Heart right ventricle (tissue), 16 donors: ENCODE data around the gene RBM5. TPM values are rescaled to one million over a fixed set of nuclear protein-coding genes. Genes with fewer than 3 reads are reported as not detected.

Experiments
- ATAC-seq, 8 donors: fragments of 200-7000 bp; cut with Tn5 transposase; one replicate each; pipeline ENCODE4 v1.9.1; 2020; ENCODE audit warnings: mild to moderate bottlenecking in 8 of 8, moderate library complexity in 8 of 8, moderate number of reproducible peaks in 1 of 8
- DNase-seq, 2 donors: peaks; one replicate each; pipeline ENCODE4 v3.0.0-alpha.2; 2020
- H3K27ac ChIP-seq, 10 donors: fragments of 200-600 bp; sonication (generic) in 2 of 10; one replicate each; pipeline versions ENCODE4 v1.5.0 to v1.8.0; 2020 to 2022; ENCODE audit warnings: mild to moderate bottlenecking in 3 of 10
- H3K27me3 ChIP-seq, 7 donors: fragments of 200-600 bp; one replicate each; pipeline ENCODE4 v1.8.0; 2021 to 2022; ENCODE audit warnings: mild to moderate bottlenecking in 2 of 7
- H3K36me3 ChIP-seq, 9 donors: fragments of 200-600 bp; sonication (generic) in 1 of 9; one replicate each; pipeline versions ENCODE4 v1.5.0 to v1.8.0; 2020 to 2022; ENCODE audit warnings: mild to moderate bottlenecking in 2 of 9
- H3K4me1 ChIP-seq, 9 donors: fragments of 200-600 bp; sonication (generic) in 1 of 9; one replicate each; pipeline versions ENCODE4 v1.5.0 to v1.8.0; 2020 to 2022; ENCODE audit warnings: mild to moderate bottlenecking in 4 of 9
- H3K4me3 ChIP-seq, 10 donors: fragments of 200-600 bp; sonication (generic) in 2 of 10; one replicate each; pipeline versions ENCODE4 v1.5.0 to v1.8.0; 2020 to 2022; ENCODE audit warnings: mild to moderate bottlenecking in 7 of 10, moderate library complexity in 2 of 10
- H3K9me3 ChIP-seq, 11 donors: fragments of 200-600 bp in 10 of 11; sonication (generic) in 2 of 11; one replicate each; pipeline versions ENCODE4 v1.5.0 to v1.8.0; 2013 to 2022; ENCODE audit warnings: mild to moderate bottlenecking in 2 of 11, control low read depth in 1 of 11, moderate library complexity in 1 of 11
- CTCF ChIP-seq, 9 donors: fragments of 200-600 bp; sonication (generic) in 2 of 9; IDR thresholded peaks; one replicate each; pipeline versions ENCODE4 v1.5.0 to v1.8.0; 2021 to 2022; ENCODE audit warnings: antibody characterized with exemption in 9 of 9, mild to moderate bottlenecking in 5 of 9, moderate library complexity in 1 of 9
- WGBS, 2 donors: extraction: QIAGEN DNeasy Blood & Tissue Kit; methylation state at CpG; one replicate each; pipeline ENCODE4 v1.1.7; 2013; ENCODE audit warnings: inconsistent platforms in 1 of 2; 5-methylcytosine and 5-hydroxymethylcytosine counted together
- intact Hi-C, 10 donors: fragments of 100-400 bp; cut with DNase I; formaldehyde crosslinking; loops; one replicate each; pipeline versions ENCODE4 v1.11.1 to v1.14.2; 2022
- polyA plus RNA-seq, 2 donors: library from polyadenylated mRNA; stranded (reverse); fragments of 200-250 nt; gene quantifications; one replicate each; pipeline ENCODE4 v1.2.3, GENCODE V29; 2013
- total RNA-seq, 10 donors: library from RNA; stranded (reverse); fragmentation: NEBNext Ultra II Directional in 3 of 10; extraction: Animal tissue kit (Norgen Biotek cat#: 25700) in 3 of 10; gene quantifications; one replicate each; pipeline versions ENCODE4 v1.2.1 to v1.2.4, GENCODE V29; 2021 to 2023
- donor health status: Arrhythmogenic right ventricular cardiomyopathy.
- donor health status: ischemic (EF 13 %, LVEDD 7.1; RV severe dilation, severe dysfunction).
- donor health status: healthy with polysubstance abuse.
- donor health status: DM: no; HTN: yes; CAD: no.
- donor health status: DM: no; HTN: no; CAD: no.
- donor health status: ischemic (EF 25% LVEDD 6.9; RV normal size, moderate dysfunction).
- donor health status: ischemic (EF 25% LVEDD 5.7; RV mildly dilated, moderate dysfunction).
- donor health status: healthy.
- donor health status: DM: yes; HTN: yes; CAD: no.
- donor health status: Ischemic cardiomyopathy.
- donor health status: ischemic (EF 35%, LVEDD 5.7; RV mildly dilated, moderate dysfunction).
- donor health status: nonischemic (EF 11% LVEDD 7.7; RV severe dilation, severe dysfunction).
- donor health status: DM: yes; HTN: yes; CAD: no.
- donor health status: PGD.
- donor health status: ischemic (EF 29% LVEDD 5.4; RV normal size, mild dysfunction).
- donor health status: nonischemic (EF 23%, LVEDD 6.1; RV moderate dilation, normal function).

RBM5 gene
- total and polyA plus RNA-seq, 12 donors, result 30.2 to 86.3 (median 56.8) TPM

- TF ChIP-seq CTCF (IDR thresholded peaks at IDR 0.05), result no peak
- peaks cover 0 to 27% (median 0%) of the 10 kb centered on the region in 7 donors for H3K27me3 ChIP-seq
- H3K36me3 ChIP-seq, result no peaks in the 10 kb centered on the region
- H3K9me3 ChIP-seq, result no peaks in the 10 kb centered on the region
- H3K4me3 ChIP-seq, result no peak overlapping the region
- ATAC-seq, result no peak
- intact Hi-C loops, result loop anchor here in 1 of 10 donors (5.0 kb wide), 1 partner anchor 36 kb away; no protein-coding TSS in a partner anchor
- 76 to 78% methylated on average over 5 of the region's 5 CpGs for WGBS, 2 donors
- DNase-seq, result no peak
- peaks cover 0 to 21% (median 10%) of the 10 kb centered on the region in 9 donors for H3K4me1 ChIP-seq
- H3K27ac ChIP-seq, result no peak overlapping the region
These were observed 63.0 kb downstream of the RBM5 start for GRCh38 chr3:50151728-50152127.

- Histone ChIP-seq H3K9me3 (no peaks in the 10 kb centered on the region), H3K27ac (no peak overlapping the region), H3K36me3 (no peaks in the 10 kb centered on the region), H3K4me1 (peaks cover 5 to 35% (median 19%) of the 10 kb centered on the region in 9 donors), H3K4me3 (peak overlapping the region in 9 of 10 donors; percentile 14 to 67 (median 62)), H3K27me3 (peaks cover 0 to 41% (median 0%) of the 10 kb centered on the region in 7 donors)
- ATAC-seq (no peak), DNase-seq (no peak)
- intact Hi-C loops, result loop anchor here in 3 of 10 donors (2.0 to 5.0 kb wide), 3 partner anchors 33 to 35 kb away; no protein-coding TSS in a partner anchor
- TF ChIP-seq CTCF (IDR thresholded peaks at IDR 0.05), result no peak
- WGBS, 2 donors, result 55 to 61% methylated on average over 9 of the region's 9 CpGs
These were observed 65.2 kb downstream of the RBM5 start for GRCh38 chr3:50153782-50154475.

GRCh38 chr3:50154476-50154839 is 65.7 kb downstream of the RBM5 start:
- intact Hi-C loops, result loop anchor here in 3 of 10 donors (2.0 to 5.0 kb wide), 3 partner anchors 33 to 34 kb away; no protein-coding TSS in a partner anchor
- Histone ChIP-seq H3K4me3 (peak overlapping the region; percentile 14 to 67 (median 60)), H3K9me3 (no peaks in the 10 kb centered on the region), H3K36me3 (no peaks in the 10 kb centered on the region), H3K27ac (peak overlapping the region in 3 of 10 donors; percentile 74 to 88 (median 81)), H3K4me1 (peaks cover 5 to 40% (median 24%) of the 10 kb centered on the region in 9 donors), H3K27me3 (peaks cover 0 to 41% (median 0%) of the 10 kb centered on the region in 7 donors)
- 5 to 8% methylated on average over 31 to 34 of the region's 34 CpGs for WGBS, 2 donors
- no peak for DNase-seq
- peak in 7 of 9 donors; percentile 9 to 54 (median 25) for TF ChIP-seq CTCF (IDR thresholded peaks at IDR 0.05)
- ATAC-seq, result peak in 7 of 8 donors; percentile 27 to 65 (median 32)

GRCh38 chr3:50154840-50155490 is 66.2 kb downstream of the RBM5 start, which contains the start of gene SEMA3F:
SEMA3F (plus strand) TSS chr3:50155324; CDS start chr3:50159623, 4,299 bp downstream.
- H3K36me3 ChIP-seq, result no peaks in the 10 kb centered on the region

More at GRCh38 chr3:50154840-50155490, 66.2 kb downstream of the RBM5 start, which contains the start of gene SEMA3F:
- H3K27me3 ChIP-seq, result peaks cover 0 to 41% (median 0%) of the 10 kb centered on the region in 7 donors
- WGBS, 2 donors, result 0% methylated on average over 76 to 98 of the region's 98 CpGs
- ATAC-seq, result peak; percentile 67 to 88 (median 82)
- intact Hi-C loops, result loop anchor here in 4 of 10 donors (1.0 to 5.0 kb wide), 4 partner anchors 32 to 34 kb away; no protein-coding TSS in a partner anchor
- peak within 1 kb of the TSS; percentile 68 to 91 (median 84) for H3K27ac ChIP-seq
- peak; percentile 39 to 70 for DNase-seq
- TF ChIP-seq CTCF (IDR thresholded peaks at IDR 0.05), result peak in 6 of 9 donors; percentile 5 to 48 (median 43)
- H3K4me1 ChIP-seq, result peaks cover 5 to 46% (median 28%) of the 10 kb centered on the region in 9 donors
- H3K9me3 ChIP-seq, result no peaks in the 10 kb centered on the region
- peak within 1 kb of the TSS; percentile 19 to 67 (median 60) for H3K4me3 ChIP-seq
